ENCODE data around the gene RNF208.

Gene RNF208

DNA sequence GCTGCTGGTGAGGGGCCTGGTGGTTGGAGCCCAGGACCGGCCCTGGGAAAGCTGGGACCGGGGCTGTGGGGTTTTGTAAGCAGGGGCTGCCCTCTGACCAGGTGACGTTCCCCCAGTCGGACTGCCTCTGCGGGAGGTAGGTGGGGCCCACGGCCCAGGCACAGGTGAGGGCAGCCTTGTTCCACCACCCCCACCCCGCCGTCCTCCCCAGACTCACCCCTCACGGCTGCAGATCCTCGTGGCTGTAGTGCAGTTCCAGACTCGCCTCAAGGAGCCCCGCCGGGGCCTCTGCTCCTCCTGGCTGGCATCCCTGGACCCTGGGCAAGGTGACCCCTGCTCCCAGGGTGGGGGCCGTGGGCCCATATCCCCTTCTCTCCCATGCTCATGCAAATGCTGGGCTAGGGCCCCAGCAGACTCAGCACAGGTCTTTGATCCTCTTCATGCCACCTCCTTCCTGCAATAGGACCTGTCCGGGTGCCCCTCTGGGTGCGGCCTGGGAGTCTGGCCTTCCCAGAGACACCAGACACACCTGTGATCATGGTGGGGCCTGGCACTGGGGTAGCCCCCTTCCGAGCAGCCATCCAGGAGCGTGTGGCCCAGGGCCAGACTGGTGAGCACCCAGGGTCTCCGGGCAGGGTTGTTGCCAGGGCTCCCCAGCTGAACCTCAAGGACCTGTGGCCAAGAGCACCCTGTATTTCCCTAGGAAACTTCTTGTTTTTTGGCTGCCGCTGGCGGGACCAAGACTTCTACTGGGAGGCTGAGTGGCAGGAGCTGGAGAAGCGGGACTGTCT lies 6.6 kb downstream of the RNF208 start:
- H3K9me3 ChIP-seq (ENCODE audit: insufficient read depth, low read length), result no peaks in the 10 kb centered on the region
- H3K36me3 ChIP-seq (ENCODE audit: insufficient read depth, insufficient read length, low read length), result peaks cover 89% of the 10 kb centered on the region
- DNase-seq (ENCODE audit: low read depth, low spot score), result no peak
- H3K4me1 ChIP-seq (ENCODE audit: insufficient read depth, insufficient read length), result peaks cover 19% of the 10 kb centered on the region
- TF ChIP-seq YY1 (IDR thresholded peaks at IDR 0.05; ENCODE audit: insufficient read depth, insufficient read length) (no peak), SUZ12 (IDR thresholded peaks at IDR 0.05; ENCODE audit: extremely low read depth, insufficient read depth, insufficient read length) (no peak), ZNF274 (IDR thresholded peaks at IDR 0.05; ENCODE audit: low read depth, low read length) (no peak)
- no peak overlapping the region for H3K9ac ChIP-seq (ENCODE audit: insufficient read length, low read depth)
- no peaks in the 10 kb centered on the region for H3K27me3 ChIP-seq (ENCODE audit: insufficient read depth, insufficient read length)
- no peak overlapping the region for H3K4me3 ChIP-seq (ENCODE audit: insufficient read length, low read depth)

DNA sequence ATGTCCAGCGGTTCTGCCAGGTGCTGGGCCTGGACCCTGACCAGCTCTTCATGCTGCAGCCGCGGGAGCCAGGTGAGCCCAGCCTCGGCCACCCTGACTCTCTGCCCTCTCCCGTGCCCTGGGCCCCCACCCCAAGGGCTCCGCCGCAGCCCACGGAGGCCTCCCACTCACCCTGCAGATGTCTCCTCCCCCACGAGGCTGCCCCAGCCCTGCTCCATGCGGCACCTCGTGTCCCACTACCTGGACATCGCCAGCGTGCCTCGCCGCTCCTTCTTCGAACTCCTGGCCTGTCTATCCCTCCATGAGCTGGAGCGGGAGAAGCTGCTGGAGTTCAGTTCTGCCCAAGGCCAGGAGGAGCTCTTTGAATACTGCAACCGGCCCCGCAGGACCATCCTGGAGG lies 7.4 kb downstream of the RNF208 start:
- peaks cover 18% of the 10 kb centered on the region for H3K4me1 ChIP-seq (ENCODE audit: insufficient read depth, insufficient read length)
- H3K9ac ChIP-seq (ENCODE audit: insufficient read length, low read depth), result no peak overlapping the region
- peaks cover 94% of the 10 kb centered on the region for H3K36me3 ChIP-seq (ENCODE audit: insufficient read depth, insufficient read length, low read length)
- H3K4me3 ChIP-seq (ENCODE audit: insufficient read length, low read depth), result no peak overlapping the region
- no peaks in the 10 kb centered on the region for H3K9me3 ChIP-seq (ENCODE audit: insufficient read depth, low read length)
- no peak for DNase-seq (ENCODE audit: low read depth, low spot score)
- TF ChIP-seq SUZ12 (IDR thresholded peaks at IDR 0.05; ENCODE audit: extremely low read depth, insufficient read depth, insufficient read length) (no peak), ZNF274 (IDR thresholded peaks at IDR 0.05; ENCODE audit: low read depth, low read length) (no peak), YY1 (IDR thresholded peaks at IDR 0.05; ENCODE audit: insufficient read depth, insufficient read length) (no peak)
- no peaks in the 10 kb centered on the region for H3K27me3 ChIP-seq (ENCODE audit: insufficient read depth, insufficient read length)

DNA sequence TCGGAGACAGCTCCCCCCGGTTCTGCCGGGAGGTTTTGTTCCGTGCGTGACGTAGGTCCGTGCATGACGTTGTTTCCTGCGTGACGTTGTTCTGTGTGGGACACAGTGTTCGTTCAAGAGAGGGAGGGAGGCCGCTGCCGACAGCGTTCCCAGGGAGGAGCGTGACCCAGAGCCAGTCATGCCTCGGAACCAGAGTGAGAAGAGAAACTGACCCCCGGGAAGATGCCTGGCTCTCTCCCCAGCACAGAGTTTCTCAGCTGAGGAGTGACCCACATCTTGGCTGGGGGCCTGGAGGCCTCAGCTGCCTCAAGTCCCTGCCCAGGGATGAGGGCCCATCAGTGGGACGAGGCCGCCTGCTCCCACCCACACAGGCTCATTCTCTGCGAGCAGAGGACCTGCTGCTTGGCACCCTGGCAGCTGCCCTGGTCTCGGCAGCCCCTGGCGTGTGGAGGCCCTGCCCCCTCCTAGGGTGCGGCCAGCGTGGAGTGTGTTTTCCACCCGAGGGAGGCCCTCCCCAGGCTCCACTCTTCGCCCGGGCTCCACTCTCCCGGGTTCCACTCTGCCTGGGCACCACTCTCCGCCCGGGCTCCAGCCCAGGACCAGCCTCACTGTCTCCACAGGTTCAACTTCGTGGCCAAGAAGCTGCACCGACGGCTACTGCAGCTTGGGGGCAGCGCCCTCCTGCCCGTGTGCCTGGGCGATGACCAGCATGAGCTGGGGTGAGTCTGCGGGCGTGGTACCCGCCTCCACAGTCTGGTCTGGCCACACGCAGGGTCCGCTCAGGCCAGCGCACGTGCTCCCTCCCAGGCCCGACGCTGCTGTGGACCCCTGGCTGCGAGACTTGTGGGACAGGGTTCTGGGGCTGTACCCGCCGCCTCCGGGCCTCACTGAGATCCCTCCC lies 8.6 kb downstream of the RNF208 start:
- TF ChIP-seq YY1 (IDR thresholded peaks at IDR 0.05; ENCODE audit: insufficient read depth, insufficient read length) (no peak), ZNF274 (IDR thresholded peaks at IDR 0.05; ENCODE audit: low read depth, low read length) (no peak), SUZ12 (IDR thresholded peaks at IDR 0.05; ENCODE audit: extremely low read depth, insufficient read depth, insufficient read length) (no peak)
- Histone ChIP-seq H3K4me1 (ENCODE audit: insufficient read depth, insufficient read length) (peaks cover 9% of the 10 kb centered on the region), H3K9me3 (ENCODE audit: insufficient read depth, low read length) (no peaks in the 10 kb centered on the region), H3K9ac (ENCODE audit: insufficient read length, low read depth) (no peak overlapping the region), H3K27me3 (ENCODE audit: insufficient read depth, insufficient read length) (no peaks in the 10 kb centered on the region), H3K36me3 (ENCODE audit: insufficient read depth, insufficient read length, low read length) (peaks cover 97% of the 10 kb centered on the region), H3K4me3 (ENCODE audit: insufficient read length, low read depth) (no peak overlapping the region)
- DNase-seq (ENCODE audit: low read depth, low spot score), result no peak

DNA sequence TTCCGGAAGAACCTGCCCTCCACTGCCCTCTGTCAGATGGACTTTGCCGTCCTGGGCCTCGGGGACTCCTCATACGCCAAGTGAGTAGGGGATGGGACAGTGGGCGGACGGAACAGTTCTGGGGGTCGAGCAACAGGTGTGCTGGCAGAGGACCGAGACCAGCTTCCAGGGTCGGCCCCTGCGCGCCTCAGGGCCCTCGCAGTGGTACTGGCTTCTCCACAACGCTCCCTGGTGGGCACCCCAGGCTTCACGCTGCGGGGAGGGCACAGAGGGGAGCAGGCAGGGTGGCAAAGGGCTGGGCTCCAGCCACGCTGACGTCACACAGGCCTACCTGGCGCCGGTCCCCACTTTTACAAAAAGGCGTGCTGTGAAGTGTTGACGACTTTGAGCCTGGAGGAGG lies 9.5 kb downstream of the RNF208 start:
- Histone ChIP-seq H3K36me3 (ENCODE audit: insufficient read depth, insufficient read length, low read length) (peaks cover 94% of the 10 kb centered on the region), H3K9me3 (ENCODE audit: insufficient read depth, low read length) (no peaks in the 10 kb centered on the region), H3K4me1 (ENCODE audit: insufficient read depth, insufficient read length) (peaks cover 7% of the 10 kb centered on the region), H3K4me3 (ENCODE audit: insufficient read length, low read depth) (no peak overlapping the region), H3K27me3 (ENCODE audit: insufficient read depth, insufficient read length) (no peaks in the 10 kb centered on the region), H3K9ac (ENCODE audit: insufficient read length, low read depth) (no peak overlapping the region)
- DNase-seq (ENCODE audit: low read depth, low spot score), result no peak
- TF ChIP-seq SUZ12 (IDR thresholded peaks at IDR 0.05; ENCODE audit: extremely low read depth, insufficient read depth, insufficient read length), result no peak
- no peak for TF ChIP-seq YY1 (IDR thresholded peaks at IDR 0.05; ENCODE audit: insufficient read depth, insufficient read length)
- TF ChIP-seq ZNF274 (IDR thresholded peaks at IDR 0.05; ENCODE audit: low read depth, low read length), result no peak

DNA sequence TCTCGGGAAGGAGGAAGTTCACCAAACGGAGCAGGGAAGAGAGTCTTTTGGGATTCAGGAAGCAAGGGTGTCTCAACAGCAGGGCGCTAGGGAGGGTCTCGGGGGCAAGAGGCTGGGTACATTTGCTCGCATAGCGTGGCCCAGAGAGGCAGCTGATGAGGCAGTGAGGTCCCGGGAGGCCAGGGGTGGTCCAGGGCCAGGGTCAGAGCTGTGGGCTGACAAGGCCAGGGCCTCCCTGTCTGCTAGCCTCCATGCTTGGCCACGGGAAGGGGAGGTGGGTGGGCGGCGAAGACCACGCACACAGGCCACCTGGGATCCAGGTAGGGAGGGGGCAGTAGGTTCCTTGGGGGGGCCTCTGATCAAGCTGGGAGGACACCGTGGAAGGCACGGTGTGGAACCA lies 10.5 kb downstream of the RNF208 start:
- no peak overlapping the region for H3K4me3 ChIP-seq (ENCODE audit: insufficient read length, low read depth)
- no peak overlapping the region for H3K9ac ChIP-seq (ENCODE audit: insufficient read length, low read depth)
- DNase-seq (ENCODE audit: low read depth, low spot score), result no peak
- TF ChIP-seq ZNF274 (IDR thresholded peaks at IDR 0.05; ENCODE audit: low read depth, low read length), result no peak
- H3K36me3 ChIP-seq (ENCODE audit: insufficient read depth, insufficient read length, low read length), result peaks cover 94% of the 10 kb centered on the region
- no peaks in the 10 kb centered on the region for H3K27me3 ChIP-seq (ENCODE audit: insufficient read depth, insufficient read length)
- no peaks in the 10 kb centered on the region for H3K9me3 ChIP-seq (ENCODE audit: insufficient read depth, low read length)
- H3K4me1 ChIP-seq (ENCODE audit: insufficient read depth, insufficient read length), result peaks cover 14% of the 10 kb centered on the region

DNA sequence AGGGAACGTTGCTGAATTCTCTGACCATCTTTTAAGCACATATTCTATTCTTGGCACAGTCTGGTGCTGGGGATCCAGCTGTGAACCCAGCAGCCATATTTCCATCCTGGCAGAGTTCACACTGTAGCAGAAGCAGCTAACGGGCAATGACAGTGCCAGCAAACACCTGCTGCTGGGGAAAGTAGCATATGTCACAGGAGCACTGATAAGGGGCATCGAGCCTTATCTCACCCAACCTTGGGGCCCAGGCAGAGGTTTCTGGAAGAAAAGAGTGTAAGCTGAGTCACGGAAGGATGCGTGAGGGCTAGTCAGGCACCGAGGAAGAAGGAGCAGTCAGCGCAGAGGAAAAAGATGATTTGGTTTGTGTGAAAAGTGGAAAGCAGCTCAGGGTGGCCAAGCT lies 15.4 kb downstream of the RNF208 start:
- no peak for TF ChIP-seq SUZ12 (IDR thresholded peaks at IDR 0.05; ENCODE audit: extremely low read depth, insufficient read depth, insufficient read length)
- TF ChIP-seq ZNF274 (IDR thresholded peaks at IDR 0.05; ENCODE audit: low read depth, low read length), result no peak
- no peak for TF ChIP-seq YY1 (IDR thresholded peaks at IDR 0.05; ENCODE audit: insufficient read depth, insufficient read length)
- no peak for DNase-seq (ENCODE audit: low read depth, low spot score)
- Histone ChIP-seq H3K4me3 (ENCODE audit: insufficient read length, low read depth) (peak overlapping the region; percentile 99), H3K4me1 (ENCODE audit: insufficient read depth, insufficient read length) (peaks cover 15% of the 10 kb centered on the region), H3K9me3 (ENCODE audit: insufficient read depth, low read length) (no peaks in the 10 kb centered on the region), H3K9ac (ENCODE audit: insufficient read length, low read depth) (peak overlapping the region; percentile 62), H3K27me3 (ENCODE audit: insufficient read depth, insufficient read length) (no peaks in the 10 kb centered on the region), H3K36me3 (ENCODE audit: insufficient read depth, insufficient read length, low read length) (peaks cover 61% of the 10 kb centered on the region)

All from NT2/D1 (cell line).